ENCODE measurements around the gene ARHGAP25.

The ARHGAP25 gene

GRCh38 chr2:68849579-68850030, 115.0 kb downstream of the ARHGAP25 start:
- no peak for TF ChIP-seq YY1 (IDR thresholded peaks at IDR 0.05; ENCODE audit: low read depth)
- TF ChIP-seq TEAD4 (IDR thresholded peaks at IDR 0.05), result no peak
- TF ChIP-seq RAD21 (IDR thresholded peaks at IDR 0.05; ENCODE audit: low read depth), result no peak
- no peak for TF ChIP-seq TCF12 (IDR thresholded peaks at IDR 0.05; ENCODE audit: low read depth)
- TF ChIP-seq, protein P1, sequence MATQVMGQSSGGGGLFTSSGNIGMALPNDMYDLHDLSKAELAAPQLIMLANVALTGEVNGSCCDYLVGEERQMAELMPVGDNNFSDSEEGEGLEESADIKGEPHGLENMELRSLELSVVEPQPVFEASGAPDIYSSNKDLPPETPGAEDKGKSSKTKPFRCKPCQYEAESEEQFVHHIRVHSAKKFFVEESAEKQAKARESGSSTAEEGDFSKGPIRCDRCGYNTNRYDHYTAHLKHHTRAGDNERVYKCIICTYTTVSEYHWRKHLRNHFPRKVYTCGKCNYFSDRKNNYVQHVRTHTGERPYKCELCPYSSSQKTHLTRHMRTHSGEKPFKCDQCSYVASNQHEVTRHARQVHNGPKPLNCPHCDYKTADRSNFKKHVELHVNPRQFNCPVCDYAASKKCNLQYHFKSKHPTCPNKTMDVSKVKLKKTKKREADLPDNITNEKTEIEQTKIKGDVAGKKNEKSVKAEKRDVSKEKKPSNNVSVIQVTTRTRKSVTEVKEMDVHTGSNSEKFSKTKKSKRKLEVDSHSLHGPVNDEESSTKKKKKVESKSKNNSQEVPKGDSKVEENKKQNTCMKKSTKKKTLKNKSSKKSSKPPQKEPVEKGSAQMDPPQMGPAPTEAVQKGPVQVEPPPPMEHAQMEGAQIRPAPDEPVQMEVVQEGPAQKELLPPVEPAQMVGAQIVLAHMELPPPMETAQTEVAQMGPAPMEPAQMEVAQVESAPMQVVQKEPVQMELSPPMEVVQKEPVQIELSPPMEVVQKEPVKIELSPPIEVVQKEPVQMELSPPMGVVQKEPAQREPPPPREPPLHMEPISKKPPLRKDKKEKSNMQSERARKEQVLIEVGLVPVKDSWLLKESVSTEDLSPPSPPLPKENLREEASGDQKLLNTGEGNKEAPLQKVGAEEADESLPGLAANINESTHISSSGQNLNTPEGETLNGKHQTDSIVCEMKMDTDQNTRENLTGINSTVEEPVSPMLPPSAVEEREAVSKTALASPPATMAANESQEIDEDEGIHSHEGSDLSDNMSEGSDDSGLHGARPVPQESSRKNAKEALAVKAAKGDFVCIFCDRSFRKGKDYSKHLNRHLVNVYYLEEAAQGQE (IDR thresholded peaks at IDR 0.05; ENCODE audit: low read depth), result no peak
- TF ChIP-seq, protein P2, sequence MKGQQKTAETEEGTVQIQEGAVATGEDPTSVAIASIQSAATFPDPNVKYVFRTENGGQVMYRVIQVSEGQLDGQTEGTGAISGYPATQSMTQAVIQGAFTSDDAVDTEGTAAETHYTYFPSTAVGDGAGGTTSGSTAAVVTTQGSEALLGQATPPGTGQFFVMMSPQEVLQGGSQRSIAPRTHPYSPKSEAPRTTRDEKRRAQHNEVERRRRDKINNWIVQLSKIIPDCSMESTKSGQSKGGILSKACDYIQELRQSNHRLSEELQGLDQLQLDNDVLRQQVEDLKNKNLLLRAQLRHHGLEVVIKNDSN (IDR thresholded peaks at IDR 0.05), result no peak
- no peak for TF ChIP-seq NFIC (IDR thresholded peaks at IDR 0.05)
- no peak for TF ChIP-seq EGR1 (IDR thresholded peaks at IDR 0.05)

GRCh38 chr2:68850524-68850923, 115.9 kb downstream of the ARHGAP25 start:
- TF ChIP-seq ZBTB7A (IDR thresholded peaks at IDR 0.05; ENCODE audit: low read depth) (no peak), TAF1 (IDR thresholded peaks at IDR 0.05; ENCODE audit: low read depth) (no peak), TEAD4 (IDR thresholded peaks at IDR 0.05) (no peak), NFIC (IDR thresholded peaks at IDR 0.05) (no peak), EGR1 (IDR thresholded peaks at IDR 0.05) (no peak), CREB1 (IDR thresholded peaks at IDR 0.05; ENCODE audit: low read depth) (no peak), CEBPB (IDR thresholded peaks at IDR 0.05) (no peak), MAX (IDR thresholded peaks at IDR 0.05) (no peak), FOXM1 (IDR thresholded peaks at IDR 0.05; ENCODE audit: borderline replicate concordance, low read depth) (no peak), YY1 (IDR thresholded peaks at IDR 0.05; ENCODE audit: low read depth) (no peak), RAD21 (IDR thresholded peaks at IDR 0.05; ENCODE audit: low read depth) (no peak), TCF12 (IDR thresholded peaks at IDR 0.05; ENCODE audit: low read depth) (no peak), EP300 (IDR thresholded peaks at IDR 0.05; ENCODE audit: borderline replicate concordance) (no peak)
- TF ChIP-seq, protein P2 (IDR thresholded peaks at IDR 0.05), result no peak
- TF ChIP-seq, protein P1 (IDR thresholded peaks at IDR 0.05; ENCODE audit: low read depth), result no peak

- TF ChIP-seq TAF1 (IDR thresholded peaks at IDR 0.05; ENCODE audit: low read depth) (no peak), YY1 (IDR thresholded peaks at IDR 0.05; ENCODE audit: low read depth) (no peak)
Observed at GRCh38 chr2:68853035-68853434, 118.4 kb downstream of the ARHGAP25 start.

DNA sequence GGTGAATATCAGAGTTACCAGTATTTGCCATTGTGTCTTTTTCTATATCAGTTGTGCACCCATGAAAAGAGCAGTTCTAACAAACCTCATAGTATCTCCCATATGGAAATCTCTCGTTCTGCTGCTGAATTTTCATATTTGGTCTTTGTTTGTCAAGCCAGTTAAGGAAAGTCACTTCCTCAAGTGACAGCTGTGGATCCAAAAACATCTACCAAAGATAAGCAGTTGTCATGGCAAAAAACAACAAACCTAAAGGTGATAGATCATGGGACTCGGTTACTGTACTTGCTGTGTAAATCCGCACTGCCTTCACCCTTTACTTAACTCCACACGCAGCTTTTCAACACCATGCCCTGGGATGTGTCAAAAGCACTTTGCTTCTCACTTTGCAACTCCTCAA, 119.3 kb downstream of the ARHGAP25 start:
- TF ChIP-seq FOXM1 (IDR thresholded peaks at IDR 0.05; ENCODE audit: borderline replicate concordance, low read depth) (no peak), CEBPB (IDR thresholded peaks at IDR 0.05) (no peak), TCF12 (IDR thresholded peaks at IDR 0.05; ENCODE audit: low read depth) (no peak), RAD21 (IDR thresholded peaks at IDR 0.05; ENCODE audit: low read depth) (no peak), NFIC (IDR thresholded peaks at IDR 0.05) (no peak), EP300 (IDR thresholded peaks at IDR 0.05; ENCODE audit: borderline replicate concordance) (no peak), ZBTB7A (IDR thresholded peaks at IDR 0.05; ENCODE audit: low read depth) (no peak), TEAD4 (IDR thresholded peaks at IDR 0.05) (no peak), CREB1 (IDR thresholded peaks at IDR 0.05; ENCODE audit: low read depth) (no peak), MAX (IDR thresholded peaks at IDR 0.05) (no peak), EGR1 (IDR thresholded peaks at IDR 0.05) (no peak)

- TF ChIP-seq EP300 (IDR thresholded peaks at IDR 0.05; ENCODE audit: borderline replicate concordance) (no peak), FOXM1 (IDR thresholded peaks at IDR 0.05; ENCODE audit: borderline replicate concordance, low read depth) (no peak), TAF1 (IDR thresholded peaks at IDR 0.05; ENCODE audit: low read depth) (no peak), ZBTB7A (IDR thresholded peaks at IDR 0.05; ENCODE audit: low read depth) (no peak), YY1 (IDR thresholded peaks at IDR 0.05; ENCODE audit: low read depth) (no peak), CREB1 (IDR thresholded peaks at IDR 0.05; ENCODE audit: low read depth) (no peak), MAX (IDR thresholded peaks at IDR 0.05) (no peak), EGR1 (IDR thresholded peaks at IDR 0.05) (no peak), RAD21 (IDR thresholded peaks at IDR 0.05; ENCODE audit: low read depth) (no peak), CEBPB (IDR thresholded peaks at IDR 0.05) (no peak), TCF12 (IDR thresholded peaks at IDR 0.05; ENCODE audit: low read depth) (no peak), TEAD4 (IDR thresholded peaks at IDR 0.05) (no peak)
- TF ChIP-seq, protein P1 (IDR thresholded peaks at IDR 0.05; ENCODE audit: low read depth), result no peak
- TF ChIP-seq, protein P2 (IDR thresholded peaks at IDR 0.05), result no peak
Observed at GRCh38 chr2:68854476-68854875, 119.9 kb downstream of the ARHGAP25 start.

Data from Ishikawa (cell line).